Measurements from ENCODE around the gene FABP1.

Gene FABP1

DNA sequence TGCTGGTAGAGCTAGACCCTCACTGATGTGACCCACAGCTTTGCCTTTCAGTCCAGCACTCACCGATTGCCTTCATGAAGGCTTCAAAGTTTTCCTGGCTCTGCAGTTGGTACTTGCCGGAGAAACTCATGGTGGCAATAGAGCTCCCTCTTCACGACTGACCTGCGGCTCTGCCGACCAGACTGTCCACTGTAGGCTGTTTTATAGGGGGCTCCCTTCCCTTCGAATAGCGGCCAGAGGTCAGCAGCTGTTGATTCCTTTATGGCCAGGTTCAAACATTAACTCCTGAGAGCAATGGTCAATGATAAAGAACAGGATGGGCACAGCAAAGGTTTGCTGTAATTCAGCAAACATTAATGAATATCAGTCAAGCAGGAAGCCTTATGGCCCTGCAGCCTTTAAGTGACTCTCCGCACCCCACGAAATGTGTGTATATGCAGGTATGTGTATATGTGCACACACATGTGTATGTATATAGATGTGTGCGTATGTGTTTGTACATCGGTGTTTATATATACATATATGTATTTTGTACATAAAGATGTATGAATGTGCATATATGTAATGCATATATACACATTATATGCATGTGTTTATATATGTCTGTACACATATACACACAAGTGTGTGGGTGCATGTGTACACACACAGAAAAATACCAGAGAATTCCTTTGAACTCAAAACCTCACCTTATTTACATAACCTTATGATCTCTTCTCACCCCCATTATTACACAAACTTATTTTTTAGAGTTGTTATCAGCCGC is at the start of gene FABP1:
TSS of gene FABP1 (minus strand) at position 175 of the 766 bp plus-strand sequence. CDS start at position 130, 45 bp downstream.
- no peak for DNase-seq (ENCODE audit: low spot score)

DNA sequence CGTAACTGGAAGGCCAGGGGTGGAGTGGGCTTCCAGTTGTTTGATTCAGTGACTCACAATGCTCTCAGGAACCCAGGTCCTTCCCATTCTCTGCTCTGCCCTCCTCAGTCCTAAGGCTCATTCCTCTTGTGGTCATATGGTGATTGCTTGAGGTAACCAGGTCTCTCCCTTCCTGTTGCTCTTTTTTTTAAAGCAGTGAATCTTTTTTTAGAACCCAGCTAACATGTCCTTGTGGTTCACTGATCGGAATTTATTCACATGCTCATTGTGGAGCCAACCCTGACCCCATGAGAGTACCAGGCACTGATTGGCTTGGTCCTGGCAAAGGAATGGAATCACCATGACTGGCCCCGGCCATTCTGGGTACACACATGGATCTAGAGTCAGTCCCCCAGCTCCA is 49.7 kb upstream of the FABP1 start:
- no peak for DNase-seq (ENCODE audit: low spot score)

DNA sequence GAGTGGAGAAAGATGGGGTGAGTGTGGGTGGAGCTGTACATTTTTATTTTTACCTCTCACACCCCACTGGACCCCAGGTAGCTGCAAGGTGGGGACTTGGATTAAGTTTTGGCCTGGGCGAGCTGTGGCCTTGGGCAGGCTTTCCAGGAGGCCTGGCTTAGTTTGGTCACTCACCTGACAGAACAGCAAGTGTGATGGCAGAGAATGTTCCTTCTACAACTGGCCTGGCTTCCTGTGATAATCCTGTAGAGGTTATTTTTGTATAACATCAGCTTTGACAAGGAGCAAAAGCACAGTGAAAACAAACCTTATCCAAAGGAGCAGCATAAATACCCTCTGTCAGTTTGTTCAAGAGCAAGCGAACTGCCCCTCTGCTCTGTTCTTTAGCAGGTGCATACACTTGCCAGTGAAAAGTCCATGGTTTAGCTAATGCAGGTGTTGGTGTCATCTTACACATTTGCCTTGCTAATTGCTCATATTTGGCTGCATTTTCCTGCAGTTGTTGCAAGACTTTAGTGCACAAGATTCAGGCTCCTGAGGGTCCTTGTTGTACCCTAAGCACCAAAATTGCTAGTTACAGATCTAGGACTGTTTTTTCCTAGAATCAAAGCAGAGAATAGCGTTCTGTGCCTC is 48.6 kb upstream of the FABP1 start:
- DNase-seq (ENCODE audit: low spot score) = no peak

DNA sequence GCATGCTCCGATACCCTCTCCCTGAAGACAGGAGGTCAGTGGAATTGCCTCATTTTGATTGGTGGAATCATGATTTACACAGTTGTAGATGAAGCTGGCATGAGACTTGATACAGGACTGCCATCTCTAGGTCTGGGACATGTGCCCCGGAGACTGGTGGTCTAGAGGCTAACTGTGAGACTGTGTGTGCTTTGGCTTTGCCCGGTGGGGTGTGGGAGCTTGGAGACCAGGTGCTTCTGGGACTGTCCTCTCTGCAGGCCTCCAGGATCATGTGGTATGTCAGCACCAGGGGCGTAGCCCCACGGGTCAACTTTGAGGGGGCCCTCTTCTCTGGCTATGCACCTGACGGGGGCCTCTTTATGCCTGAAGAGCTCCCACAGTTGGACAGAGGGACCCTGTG is 45.0 kb upstream of the FABP1 start:
- DNase-seq (ENCODE audit: low spot score) = no peak

DNA sequence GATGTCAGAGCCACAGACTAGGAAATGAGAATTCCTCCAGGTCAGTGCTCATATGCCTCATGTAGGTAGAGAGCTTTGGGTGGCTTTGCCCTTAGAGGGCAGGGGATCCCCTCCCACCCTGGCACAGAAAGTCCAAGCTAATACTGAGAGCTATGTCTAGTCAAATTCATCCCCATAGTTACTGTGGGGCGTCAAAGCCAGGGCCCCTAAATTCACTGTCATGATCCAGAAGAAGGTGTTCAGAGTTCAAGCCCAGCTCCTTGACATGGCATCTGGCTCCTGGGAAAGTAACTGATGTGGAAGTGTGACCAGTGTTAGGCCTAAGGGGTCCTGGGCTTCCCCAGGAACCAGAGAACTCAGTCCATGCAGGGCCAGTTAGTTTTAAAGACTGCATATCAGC is 44.1 kb upstream of the FABP1 start:
- DNase-seq (ENCODE audit: low spot score) = no peak

DNA sequence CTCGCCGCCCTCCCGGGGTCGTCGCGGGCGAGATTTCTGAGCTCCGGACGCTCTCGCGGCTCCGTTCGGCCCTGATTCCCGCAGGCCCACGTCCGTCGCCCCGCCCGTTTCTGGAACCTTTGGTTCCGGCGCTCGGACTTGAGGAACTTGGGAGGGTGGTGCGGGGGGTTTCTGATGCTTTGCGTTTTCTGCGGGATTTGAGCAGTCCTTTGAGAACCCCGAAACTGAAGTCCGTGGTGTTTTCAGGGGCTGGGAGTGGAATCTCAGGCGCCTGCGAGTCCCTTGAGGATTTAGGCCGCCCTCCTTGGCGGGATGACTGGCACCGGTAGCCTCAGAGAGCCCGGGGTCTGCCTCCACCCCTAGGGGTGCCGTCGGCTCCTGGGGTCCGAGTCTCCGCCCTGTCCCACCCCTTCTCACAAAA is 42.6 kb upstream of the FABP1 start:
- no peak for DNase-seq (ENCODE audit: low spot score)

DNA sequence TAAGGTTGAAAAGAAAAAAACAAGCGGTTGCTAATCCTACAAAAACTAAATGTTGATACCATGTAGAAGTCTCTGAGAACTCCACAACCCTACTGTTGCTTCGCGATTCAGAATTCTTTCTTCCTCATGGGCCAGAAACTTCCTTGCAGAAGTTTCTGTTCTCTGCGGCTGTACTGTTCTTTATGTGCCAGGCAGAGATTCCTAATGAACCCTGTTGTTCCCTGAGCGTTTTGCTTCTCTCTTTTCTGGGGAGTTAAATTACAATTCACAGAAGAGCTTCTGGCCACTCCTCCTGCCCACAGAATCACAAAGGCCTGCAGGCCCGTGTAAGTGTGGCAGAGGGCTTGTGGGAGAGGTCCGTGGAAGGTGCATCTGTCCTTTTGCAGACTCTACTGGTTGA is 40.5 kb upstream of the FABP1 start:
- no peak for DNase-seq (ENCODE audit: low spot score)

DNA sequence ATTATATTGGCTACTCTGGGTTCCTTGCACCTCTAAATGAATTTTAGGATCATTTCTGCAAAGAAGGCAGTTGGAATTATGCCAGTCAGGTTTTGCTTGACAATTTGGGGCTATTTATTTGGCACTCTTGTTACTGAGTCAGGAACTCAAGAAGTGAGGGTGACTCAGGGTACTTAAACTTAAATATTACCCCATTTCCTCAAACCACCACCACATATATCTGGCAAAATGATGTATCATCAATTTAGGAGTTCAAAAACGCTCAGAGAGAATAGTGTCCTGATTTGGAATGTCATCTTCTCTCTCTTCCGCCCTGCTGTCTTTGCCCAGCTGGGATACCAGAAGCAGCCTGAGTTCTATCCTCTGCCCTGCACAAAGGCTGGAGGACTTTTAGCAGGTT is 39.9 kb upstream of the FABP1 start:
- DNase-seq (ENCODE audit: low spot score) = no peak

DNA sequence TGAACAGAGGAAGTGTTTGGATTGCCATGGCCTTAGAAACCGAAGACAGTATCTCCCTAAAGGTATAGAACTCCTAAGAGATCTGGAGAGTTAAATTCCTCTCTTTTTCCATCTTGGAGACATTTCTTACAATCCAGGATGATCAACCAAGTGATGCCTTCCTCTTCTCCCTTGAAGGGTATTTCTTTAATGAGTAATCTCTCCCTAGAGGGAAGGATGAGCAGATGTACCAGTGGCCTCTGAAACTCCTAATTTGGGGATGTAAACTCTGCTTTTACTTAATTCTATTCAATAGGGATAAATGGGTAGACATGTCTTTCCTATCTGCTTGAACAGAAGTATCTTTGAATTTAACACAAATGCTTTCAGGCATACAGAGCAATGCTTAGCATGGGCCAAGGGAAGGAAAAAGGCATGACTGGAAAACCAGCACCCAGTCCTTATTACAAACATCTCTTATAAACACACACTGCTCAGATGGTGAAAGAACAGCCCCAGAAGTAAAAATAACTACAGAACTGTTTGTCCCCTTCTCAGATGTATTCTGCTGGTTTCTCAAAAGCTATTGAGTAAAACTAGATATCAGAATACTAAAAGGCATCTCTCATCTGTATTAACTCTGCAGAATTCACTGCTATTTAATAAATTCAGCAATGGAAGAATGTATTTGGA is 37.6 kb upstream of the FABP1 start:
- no peak for DNase-seq (ENCODE audit: low spot score)

DNA sequence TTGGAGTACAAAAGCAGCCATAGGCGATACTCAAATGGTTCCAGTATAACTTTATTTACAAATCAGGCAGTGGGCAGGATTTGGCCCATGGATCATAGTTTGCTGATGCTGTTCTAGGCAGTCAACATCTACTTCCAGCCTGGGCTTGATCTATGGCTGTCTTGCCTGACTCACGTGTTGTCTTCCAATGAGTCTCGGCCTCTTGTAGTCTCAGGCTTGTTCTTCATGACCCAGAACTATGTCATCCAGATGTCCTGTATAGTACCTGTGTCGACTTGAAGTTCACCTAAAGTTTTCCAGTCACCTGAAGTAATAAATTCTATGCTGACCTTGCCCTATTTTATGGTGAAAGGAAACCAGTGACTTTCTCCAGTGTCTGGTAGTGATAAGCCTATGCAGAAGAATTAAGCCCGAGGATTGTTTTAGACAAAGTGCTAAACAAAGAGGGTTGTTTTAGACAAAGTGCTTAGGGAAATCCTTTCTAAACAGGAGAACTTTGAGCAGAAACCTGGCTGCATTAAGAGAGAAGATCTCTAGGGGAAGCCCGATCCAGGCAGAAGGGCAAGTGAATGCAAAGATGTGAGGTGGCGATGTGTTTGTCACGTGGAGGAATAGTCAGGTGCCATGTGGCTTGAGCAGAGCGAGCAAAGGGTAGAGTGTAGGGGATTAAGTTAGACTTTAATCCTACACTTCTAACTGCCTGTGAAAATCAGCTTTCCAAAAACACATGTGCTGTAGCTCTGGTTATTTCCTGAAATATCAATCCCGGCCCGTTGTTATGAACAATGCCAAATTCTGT is 33.8 kb upstream of the FABP1 start:
- DNase-seq (ENCODE audit: low spot score) = no peak

DNA sequence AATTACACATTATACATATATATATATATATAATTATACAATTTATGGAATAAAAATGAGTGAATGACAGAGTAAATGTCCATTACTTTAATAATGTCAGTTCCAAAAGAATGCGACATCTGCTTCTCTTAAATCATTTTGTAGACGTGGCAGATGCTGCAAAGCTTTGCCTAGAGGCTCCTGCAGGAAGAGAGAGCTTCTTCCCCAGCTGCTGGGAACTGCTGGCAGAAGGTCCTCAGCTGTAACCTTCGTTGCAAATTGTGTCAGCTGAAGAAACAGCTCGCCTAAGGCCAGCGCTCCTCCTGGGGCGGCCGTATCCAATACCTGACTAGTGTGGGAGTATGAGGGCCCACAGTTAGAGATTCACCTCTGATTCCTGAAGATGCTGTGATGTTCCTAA is 32.7 kb upstream of the FABP1 start:
- DNase-seq (ENCODE audit: low spot score) = no peak

DNA sequence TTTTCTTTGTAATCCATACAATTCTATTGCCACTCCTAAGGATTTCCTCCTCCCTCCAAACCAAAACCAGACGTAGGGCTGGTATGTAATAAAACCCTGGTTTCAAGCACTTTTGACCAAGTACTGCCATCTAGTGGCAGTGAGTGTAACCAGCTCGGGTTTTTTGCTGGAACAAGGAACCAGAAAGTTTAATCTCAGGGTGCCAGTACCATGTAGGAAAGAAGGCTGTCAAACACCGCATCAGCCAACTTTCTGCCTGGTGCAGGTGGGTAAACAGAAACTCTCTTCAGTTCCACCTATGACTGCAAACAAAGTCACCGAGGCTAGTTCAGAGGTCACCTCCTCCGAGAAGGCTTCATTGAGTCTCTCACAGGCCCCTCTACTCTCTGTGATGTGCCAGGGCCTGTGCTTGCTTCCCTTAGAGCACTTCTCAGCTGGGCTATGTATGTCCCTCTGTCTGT is 32.1 kb upstream of the FABP1 start:
- no peak for DNase-seq (ENCODE audit: low spot score)

DNA sequence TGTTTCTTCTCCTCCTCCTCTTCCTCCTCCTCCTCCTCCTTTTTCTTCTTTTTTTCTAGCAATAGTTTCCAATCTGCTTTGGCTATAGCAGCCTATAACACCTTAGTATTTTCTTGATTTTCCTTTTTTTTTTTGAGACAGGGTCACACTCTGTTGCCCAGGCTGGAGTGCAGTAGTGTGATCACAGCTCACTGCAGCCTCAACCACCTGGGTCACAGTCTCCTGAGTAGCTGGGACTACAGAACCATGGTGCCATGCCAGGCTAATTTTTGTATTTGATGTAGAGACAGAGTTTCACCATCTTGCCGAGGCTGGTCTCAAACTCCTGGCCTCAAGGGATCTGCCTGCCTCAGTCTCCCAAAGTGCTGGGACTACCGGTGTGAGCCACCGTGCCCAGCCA is 31.6 kb upstream of the FABP1 start:
- no peak for DNase-seq (ENCODE audit: low spot score)

DNA sequence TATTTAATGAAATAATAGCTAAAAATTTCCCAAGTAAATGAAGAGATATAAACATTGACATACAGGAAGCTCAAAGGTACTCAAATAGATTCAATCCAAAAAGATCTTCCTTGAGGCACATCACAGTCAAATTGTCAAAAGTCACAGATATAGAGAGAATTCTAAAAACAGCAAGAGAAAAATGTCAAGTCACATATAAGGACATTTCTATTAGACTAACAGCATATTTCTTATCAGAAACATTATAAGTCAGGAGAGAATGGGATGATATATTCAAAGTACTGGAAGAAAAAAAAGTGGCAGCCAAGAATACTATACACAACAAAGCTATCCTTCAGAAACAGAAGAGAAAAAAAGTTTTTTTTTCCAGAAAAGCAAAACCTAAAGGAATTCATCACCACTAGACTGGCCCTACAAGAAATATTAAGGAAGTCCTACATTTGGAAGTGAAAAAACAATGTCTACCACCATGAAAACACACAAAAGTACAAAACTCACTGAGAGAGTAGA is 21.1 kb upstream of the FABP1 start:
- no peak for DNase-seq (ENCODE audit: low spot score)

DNA sequence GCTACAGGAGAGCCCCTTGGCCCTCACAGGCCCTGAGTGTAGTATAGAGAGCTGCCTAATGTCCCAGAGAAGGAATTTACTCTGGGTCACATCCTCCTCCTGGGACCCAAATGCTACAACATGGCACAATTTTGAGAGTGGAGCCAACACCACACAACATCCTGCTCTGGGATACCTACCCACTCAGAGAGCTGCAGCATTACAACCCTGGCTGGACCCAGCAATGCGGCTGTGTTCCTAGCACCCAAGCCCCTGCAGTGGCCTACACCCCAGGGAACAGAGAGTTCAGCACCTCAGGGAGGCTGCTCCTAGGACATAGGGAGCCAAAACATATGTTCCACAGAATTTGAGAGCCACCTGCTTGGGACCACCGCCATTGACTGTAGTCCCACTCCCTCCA is 19.3 kb upstream of the FABP1 start:
- no peak for DNase-seq (ENCODE audit: low spot score)

DNA sequence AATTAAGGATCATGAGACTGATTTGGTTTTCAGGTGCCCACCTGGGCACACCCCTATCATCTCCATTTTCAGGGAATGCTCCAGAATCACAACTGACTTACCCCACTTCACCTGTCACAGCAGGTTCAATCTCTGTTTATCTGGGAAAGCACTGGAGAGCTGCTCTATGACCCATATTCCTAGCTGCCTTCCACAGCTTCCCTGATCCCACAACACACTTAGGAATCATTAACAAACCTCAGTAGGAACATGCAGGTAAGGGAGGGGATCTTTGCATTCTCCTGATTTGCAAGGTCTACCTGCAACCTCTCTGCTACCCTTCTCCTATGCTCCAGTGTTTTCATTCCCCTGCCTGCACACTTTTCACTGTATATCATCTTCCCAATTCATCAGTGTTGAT is 18.7 kb upstream of the FABP1 start:
- DNase-seq (ENCODE audit: low spot score) = no peak

DNA sequence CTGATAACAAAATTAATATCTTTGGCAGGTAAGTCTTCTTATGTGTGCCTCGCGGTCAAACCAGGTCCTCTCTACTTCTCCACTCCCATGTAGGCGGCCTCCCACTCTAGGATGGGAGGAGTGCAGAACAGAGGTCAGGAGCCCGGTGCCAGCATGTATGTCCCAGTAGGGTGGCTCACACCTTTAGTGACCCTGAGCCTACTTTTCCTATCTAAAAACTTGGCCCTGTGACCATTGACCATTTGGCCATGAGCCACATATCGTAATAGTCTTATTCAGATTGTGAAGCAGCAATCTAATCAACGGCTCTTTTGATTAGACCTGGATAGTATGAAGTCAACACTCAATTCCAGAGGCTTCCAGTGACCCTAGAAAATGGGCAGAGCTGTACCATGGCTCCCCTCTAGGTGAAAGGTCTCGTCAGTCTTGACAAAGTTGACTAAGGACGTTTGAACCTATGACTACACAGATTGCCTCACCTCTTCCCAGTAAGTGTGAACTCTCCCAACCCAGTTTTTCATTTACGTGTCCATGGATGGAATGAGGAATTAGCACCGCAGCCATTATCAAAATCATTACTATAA is 17.1 kb upstream of the FABP1 start:
- DNase-seq (ENCODE audit: low spot score) = no peak

DNA sequence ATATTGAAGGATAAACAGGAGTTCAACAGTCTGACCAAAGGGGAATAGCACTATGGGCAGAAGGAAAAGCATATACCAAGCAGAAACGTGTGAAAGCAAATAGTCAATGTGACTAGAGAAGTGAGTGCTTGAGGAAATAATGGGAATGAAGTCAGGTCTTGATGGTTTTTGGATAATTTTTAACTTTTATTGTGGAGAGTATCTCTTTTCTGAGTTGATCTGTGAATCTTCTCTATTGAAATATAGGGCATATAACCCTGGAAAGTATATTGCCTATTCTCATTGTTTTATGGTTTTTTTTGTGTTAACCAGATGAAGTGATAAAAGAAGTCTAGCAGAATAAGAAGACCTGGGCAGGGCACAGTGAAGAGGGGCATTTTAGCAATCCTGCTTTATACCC is 16.4 kb upstream of the FABP1 start:
- no peak for DNase-seq (ENCODE audit: low spot score)

DNA sequence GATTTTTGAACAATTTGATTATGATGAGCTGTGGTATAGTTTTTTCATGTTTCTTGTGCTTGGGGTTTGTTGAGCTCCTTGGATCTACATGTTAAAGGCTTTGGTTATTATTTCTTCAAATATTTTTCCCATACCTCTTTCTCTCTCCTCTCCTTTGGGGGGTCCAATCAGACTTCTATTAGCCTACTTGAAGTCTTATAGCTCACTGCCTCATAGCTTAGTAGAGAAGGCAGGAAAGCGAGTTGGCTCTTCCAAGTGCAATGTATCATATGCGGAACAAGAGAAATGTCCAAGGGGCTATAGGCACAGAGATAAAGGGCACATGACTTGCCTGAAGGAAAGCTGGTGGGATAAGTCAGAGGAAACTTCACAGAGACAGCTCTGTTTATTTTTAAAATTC is 14.1 kb upstream of the FABP1 start:
- DNase-seq (ENCODE audit: low spot score) = no peak

DNA sequence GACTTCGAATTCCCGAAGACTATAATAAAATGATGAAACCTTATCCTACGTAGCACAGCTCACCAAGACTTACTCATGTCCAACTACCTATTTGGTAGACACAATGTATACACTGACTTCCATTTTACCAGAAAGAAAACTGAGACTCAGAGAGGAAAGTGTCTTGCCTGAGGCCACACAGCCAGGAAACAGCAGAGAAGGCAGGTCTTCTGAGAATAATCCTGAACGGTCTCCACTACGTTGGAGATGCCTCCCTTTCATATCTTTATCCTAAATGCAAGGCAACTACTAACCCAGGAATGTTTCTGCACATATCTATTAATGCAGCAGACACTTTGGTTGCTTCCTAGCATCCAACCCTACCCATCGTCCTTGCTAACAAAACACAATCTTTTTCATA is 11.9 kb upstream of the FABP1 start:
- DNase-seq (ENCODE audit: low spot score) = no peak

DNA sequence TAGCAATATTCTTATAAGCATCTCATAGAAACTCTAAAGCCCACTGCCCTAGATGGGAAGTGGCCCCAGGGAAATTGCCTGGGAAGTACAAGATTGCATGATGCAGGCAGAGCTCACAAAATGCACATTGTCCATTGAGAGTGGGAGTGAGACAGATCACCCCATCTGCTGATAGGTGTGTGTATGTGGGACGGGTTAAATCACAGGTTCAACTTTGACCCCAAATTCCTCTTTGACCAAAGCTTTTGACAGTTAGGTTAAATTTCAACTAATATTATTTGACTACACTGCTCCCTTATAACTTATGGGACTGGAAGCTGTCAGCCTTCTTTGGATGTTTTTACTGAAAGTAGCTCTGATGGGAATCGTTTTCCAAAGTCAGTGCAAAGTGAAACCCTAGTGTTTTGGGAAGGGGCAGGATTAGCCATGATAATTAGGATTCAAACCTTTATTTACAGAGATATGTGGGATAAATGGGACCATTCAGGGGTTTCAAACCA is 11.4 kb upstream of the FABP1 start:
- DNase-seq (ENCODE audit: low spot score) = no peak

DNA sequence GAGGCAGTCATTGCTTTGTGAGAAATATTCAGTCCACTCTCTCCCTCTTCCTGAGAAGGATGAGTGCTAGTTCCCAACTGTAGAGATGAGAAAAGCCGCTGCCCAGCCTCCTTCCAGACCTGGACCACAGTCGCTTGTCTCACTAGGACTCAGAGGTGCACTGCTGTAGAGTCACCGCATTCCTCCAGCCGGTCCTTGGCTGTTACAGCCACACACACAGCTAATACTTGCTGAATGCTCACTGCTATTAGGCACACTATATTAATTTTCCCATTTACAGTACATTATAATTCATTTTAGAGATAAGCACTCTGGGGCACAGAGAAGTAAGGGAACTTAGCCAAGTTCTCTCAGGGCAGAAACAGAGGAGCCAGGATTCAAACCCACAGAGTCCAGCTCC is 10.0 kb upstream of the FABP1 start:
- no peak for DNase-seq (ENCODE audit: low spot score)

Measured in left forelimb (tissue), 1 donor.